ENCODE measurements around the gene COPA. TPM values are rescaled to one million over a fixed set of nuclear protein-coding genes. Genes with fewer than 3 reads are reported as not detected.
A peak's percentile ranks its signal among the peaks of the same experiment; 100 is the strongest.

Gene COPA
- total RNA-seq, 3 donors from 2014 or later (not counting 1 experiment from before 2014, with no cell fraction given), result 140 to 167 (median 148) TPM

DNA sequence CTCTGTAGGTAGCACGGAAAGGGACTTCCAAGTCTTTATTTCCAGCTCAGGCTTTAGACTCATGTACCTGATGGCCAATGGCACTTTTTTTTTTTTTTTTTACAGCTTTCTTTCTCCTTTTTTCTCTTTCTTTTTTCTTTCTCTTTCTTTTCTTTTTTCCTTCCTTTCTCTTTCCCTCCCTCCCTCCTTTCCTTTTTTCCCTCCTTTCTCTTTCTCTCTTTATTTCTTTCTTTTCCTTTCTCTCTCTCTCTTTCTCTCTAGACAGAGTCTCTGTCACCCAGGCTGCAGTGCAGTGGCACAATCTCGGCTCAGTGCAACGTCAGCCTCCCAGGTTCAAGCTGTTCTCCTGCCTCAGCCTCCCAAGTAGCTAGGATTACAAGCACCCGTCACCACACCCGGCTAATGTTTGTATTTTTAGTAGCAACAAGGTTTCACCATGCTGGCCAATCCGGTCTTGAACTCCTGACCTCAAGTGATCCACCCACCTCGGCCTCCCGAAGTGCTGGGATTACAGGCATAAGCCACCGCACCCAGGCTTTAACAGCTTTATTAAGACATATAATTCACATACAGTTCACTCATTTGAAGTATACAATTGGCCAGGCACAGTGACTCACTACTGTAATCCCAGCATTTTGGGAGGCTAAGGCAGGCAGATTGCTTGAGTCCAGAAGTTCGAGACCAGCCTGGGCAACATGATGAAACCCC is 75.6 kb downstream of the COPA start:
- TF ChIP-seq, protein P1, sequence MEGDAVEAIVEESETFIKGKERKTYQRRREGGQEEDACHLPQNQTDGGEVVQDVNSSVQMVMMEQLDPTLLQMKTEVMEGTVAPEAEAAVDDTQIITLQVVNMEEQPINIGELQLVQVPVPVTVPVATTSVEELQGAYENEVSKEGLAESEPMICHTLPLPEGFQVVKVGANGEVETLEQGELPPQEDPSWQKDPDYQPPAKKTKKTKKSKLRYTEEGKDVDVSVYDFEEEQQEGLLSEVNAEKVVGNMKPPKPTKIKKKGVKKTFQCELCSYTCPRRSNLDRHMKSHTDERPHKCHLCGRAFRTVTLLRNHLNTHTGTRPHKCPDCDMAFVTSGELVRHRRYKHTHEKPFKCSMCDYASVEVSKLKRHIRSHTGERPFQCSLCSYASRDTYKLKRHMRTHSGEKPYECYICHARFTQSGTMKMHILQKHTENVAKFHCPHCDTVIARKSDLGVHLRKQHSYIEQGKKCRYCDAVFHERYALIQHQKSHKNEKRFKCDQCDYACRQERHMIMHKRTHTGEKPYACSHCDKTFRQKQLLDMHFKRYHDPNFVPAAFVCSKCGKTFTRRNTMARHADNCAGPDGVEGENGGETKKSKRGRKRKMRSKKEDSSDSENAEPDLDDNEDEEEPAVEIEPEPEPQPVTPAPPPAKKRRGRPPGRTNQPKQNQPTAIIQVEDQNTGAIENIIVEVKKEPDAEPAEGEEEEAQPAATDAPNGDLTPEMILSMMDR (IDR thresholded peaks at IDR 0.05), result no peak
- H3K9me3 Mint-ChIP-seq, result no peaks in the 10 kb centered on the region
- DNase-seq, result no peak
- no peaks in the 10 kb centered on the region for H3K9me3 ChIP-seq (ENCODE audit: control insufficient read depth, insufficient read depth, low read length)
- peaks cover 9% of the 10 kb centered on the region for H3K4me1 ChIP-seq (ENCODE audit: control insufficient read depth, insufficient read depth, low read length)
- H3K4me1 Mint-ChIP-seq, result peaks cover 0 to 1% of the 10 kb centered on the region in 2 donors
- intact Hi-C loops (cut with micrococcal nuclease), result no loop called here
- H3K36me3 ChIP-seq (ENCODE audit: control insufficient read depth, insufficient read depth, low read length), result no peaks in the 10 kb centered on the region
- ATAC-seq, result no peak
- peaks cover 0 to 4% of the 10 kb centered on the region in 2 donors for H3K27me3 Mint-ChIP-seq (ENCODE audit: low read depth in 2 of 2)
- H3K27me3 ChIP-seq (ENCODE audit: control insufficient read depth, insufficient read depth, low read length), result no peaks in the 10 kb centered on the region
- no peak overlapping the region for H3K4me3 Mint-ChIP-seq
- H3K36me3 Mint-ChIP-seq, result no peaks in the 10 kb centered on the region
- H3K27ac ChIP-seq (ENCODE audit: low read length), result no peak overlapping the region
- H3K4me3 ChIP-seq (ENCODE audit: low read length), result no peak overlapping the region
- H3K27ac Mint-ChIP-seq, result no peak overlapping the region
- 88% methylated on average over 9 of the region's 10 CpGs for WGBS (ENCODE audit: insufficient coverage)

DNA sequence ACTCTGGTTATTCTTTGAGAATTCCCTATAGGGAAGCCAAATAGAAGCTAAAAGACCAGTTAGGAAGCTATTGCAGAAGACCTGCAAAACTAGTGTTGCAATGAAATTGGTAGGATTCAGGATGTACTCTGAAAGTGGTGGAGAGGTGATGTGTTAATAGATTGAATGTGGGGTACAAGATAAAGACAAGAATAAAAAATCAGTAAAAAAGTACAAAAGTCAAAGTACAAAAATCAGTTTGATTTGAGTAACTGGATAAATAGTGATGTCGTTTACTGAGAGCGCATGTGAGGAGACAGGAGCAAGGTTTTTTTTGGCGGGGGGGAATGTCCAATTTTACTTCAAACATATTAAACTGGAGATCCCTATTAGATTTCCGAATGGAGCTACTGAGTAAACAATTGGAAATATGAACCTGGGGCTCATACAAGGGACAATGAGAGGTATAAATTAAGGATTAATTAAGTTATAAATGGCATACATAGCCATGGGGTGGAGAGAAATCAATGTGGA is 78.2 kb downstream of the COPA start:
- no peak for ATAC-seq
- intact Hi-C loops (cut with micrococcal nuclease), result loop anchor here (5.0 kb wide), 1 partner anchor 343 kb away; no protein-coding TSS in a partner anchor
- H3K27ac ChIP-seq (ENCODE audit: low read length), result no peak overlapping the region

DNA sequence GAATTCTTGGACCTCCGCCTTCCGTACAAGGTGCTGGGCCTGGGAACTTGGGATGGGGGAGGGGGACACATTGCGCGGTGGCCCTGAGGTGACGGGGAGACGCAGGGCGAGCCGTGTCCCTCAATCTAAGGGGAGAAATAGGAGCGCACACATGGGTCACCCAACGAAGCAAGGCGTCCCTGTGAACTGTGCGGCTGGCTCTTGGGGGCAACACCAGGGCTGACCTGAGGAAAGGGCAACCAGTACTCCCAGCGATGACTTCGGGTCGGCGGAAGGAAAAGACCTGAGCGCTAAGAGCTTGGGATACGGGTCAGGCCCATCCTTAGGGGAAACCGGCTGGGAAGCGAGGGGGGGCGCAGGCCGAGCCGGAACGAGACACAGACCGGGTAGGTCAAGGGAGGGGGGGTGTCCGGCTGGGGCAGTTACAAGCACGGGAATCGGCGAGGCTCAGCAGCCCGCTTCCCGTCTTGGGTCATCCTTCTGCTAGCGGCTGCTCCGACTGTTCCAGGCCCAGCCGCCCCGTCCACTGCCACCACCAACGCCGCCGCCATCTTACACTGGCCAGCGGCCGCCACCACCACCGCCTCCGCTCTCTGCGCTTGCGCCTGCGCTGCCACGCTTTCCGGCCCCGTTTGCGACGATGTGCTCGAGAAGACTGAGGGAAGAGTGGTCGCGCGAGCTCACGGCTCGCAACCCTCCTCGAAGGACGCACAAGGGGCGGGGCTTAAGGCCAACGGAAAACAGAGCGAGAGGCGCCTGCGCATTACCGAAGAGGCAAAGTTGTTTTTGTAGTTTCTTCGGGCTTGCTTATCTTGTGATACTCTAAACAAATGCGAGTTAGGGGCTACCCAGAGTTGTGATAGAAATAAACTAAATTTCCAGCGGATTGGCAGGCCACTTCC is 80.9 kb downstream of the COPA start, which contains the start of gene DCAF8:
DCAF8 (minus strand) TSS at position 657 of the 902 bp plus-strand sequence. CDS start 18,541 bp downstream, outside the sequence.
- Histone ChIP-seq H3K4me1 (ENCODE audit: control insufficient read depth, insufficient read depth, low read length) (peaks cover 14% of the 10 kb centered on the region), H3K27me3 (ENCODE audit: control insufficient read depth, insufficient read depth, low read length) (no peaks in the 10 kb centered on the region), H3K36me3 (ENCODE audit: control insufficient read depth, insufficient read depth, low read length) (peaks cover 1% of the 10 kb centered on the region), H3K9me3 (ENCODE audit: control insufficient read depth, insufficient read depth, low read length) (no peaks in the 10 kb centered on the region), H3K4me3 (ENCODE audit: low read length) (peak within 1 kb of the TSS; percentile 91), H3K27ac (ENCODE audit: low read length) (peak within 1 kb of the TSS; percentile 95)
- TF ChIP-seq, protein P1 (IDR thresholded peaks at IDR 0.05), result no peak
- peak; percentile 98 to 99 for DNase-seq
- H3K27ac Mint-ChIP-seq, result peak within 1 kb of the TSS; percentile 99 to 100
- H3K27me3 Mint-ChIP-seq (ENCODE audit: low read depth in 2 of 2), result peaks cover 0 to under 1% of the 10 kb centered on the region in 2 donors
- H3K4me1 Mint-ChIP-seq, result peaks cover 18 to 35% of the 10 kb centered on the region in 2 donors
- WGBS (ENCODE audit: insufficient coverage), result 0% methylated on average over 67 of the region's 67 CpGs
- no peaks in the 10 kb centered on the region for H3K36me3 Mint-ChIP-seq
- intact Hi-C loops (cut with micrococcal nuclease), result loop anchor here (1.0 to 5.0 kb wide), 2 partner anchors 23 to 340 kb away; partner anchors contain the start of gene PEX19
- peak within 1 kb of the TSS; percentile 100 for H3K4me3 Mint-ChIP-seq
- ATAC-seq, result peak; percentile 84 to 97 (median 91)
- no peaks in the 10 kb centered on the region for H3K9me3 Mint-ChIP-seq

More for the DNA sequence above, 78.2 kb downstream of the COPA start:
- peaks cover 0 to 4% of the 10 kb centered on the region in 2 donors for H3K27me3 Mint-ChIP-seq (ENCODE audit: low read depth in 2 of 2)
- H3K36me3 Mint-ChIP-seq, result no peaks in the 10 kb centered on the region
- DNase-seq, result no peak
- Histone ChIP-seq H3K27me3 (ENCODE audit: control insufficient read depth, insufficient read depth, low read length) (no peaks in the 10 kb centered on the region), H3K36me3 (ENCODE audit: control insufficient read depth, insufficient read depth, low read length) (no peaks in the 10 kb centered on the region), H3K9me3 (ENCODE audit: control insufficient read depth, insufficient read depth, low read length) (no peaks in the 10 kb centered on the region), H3K4me1 (ENCODE audit: control insufficient read depth, insufficient read depth, low read length) (peaks cover 14% of the 10 kb centered on the region), H3K4me3 (ENCODE audit: low read length) (no peak overlapping the region)
- H3K27ac Mint-ChIP-seq, result no peak overlapping the region
- no peaks in the 10 kb centered on the region for H3K9me3 Mint-ChIP-seq
- no peak overlapping the region for H3K4me3 Mint-ChIP-seq
- H3K4me1 Mint-ChIP-seq, result peaks cover 18 to 23% of the 10 kb centered on the region in 2 donors
- 100% methylated on average over 4 of the region's 4 CpGs for WGBS (ENCODE audit: insufficient coverage)
- TF ChIP-seq, protein P1 (IDR thresholded peaks at IDR 0.05), result no peak
